Measurements from ENCODE around the gene MYO18B.

MYO18B gene

DNA sequence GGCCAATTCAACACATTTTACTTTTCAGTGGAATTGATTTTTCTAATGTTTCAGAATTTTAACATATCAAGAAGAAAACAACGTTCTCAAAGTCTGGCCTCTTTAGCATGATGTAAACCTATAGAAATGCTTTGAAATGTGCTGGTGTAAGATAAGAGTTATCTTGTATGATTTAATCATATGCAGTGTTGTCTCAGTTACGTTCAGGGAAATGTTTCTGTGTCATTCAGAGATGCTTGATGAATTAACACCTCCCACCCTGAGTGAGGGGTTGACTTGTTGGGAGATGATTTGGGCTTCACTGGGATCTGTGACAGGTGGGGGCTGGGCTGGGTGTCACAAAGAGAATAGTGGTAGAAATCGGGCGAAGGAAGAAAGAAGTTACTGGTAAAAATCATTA, 15.7 kb upstream of the MYO18B start:
- TF ChIP-seq SUZ12 (IDR thresholded peaks at IDR 0.05; ENCODE audit: extremely low read depth, insufficient read depth, insufficient read length) (no peak), ZNF274 (IDR thresholded peaks at IDR 0.05; ENCODE audit: low read depth, low read length) (no peak), YY1 (IDR thresholded peaks at IDR 0.05; ENCODE audit: insufficient read depth, insufficient read length) (no peak)
- H3K4me1 ChIP-seq (ENCODE audit: insufficient read depth, insufficient read length): no peaks in the 10 kb centered on the region
- no peaks in the 10 kb centered on the region for H3K27me3 ChIP-seq (ENCODE audit: insufficient read depth, insufficient read length)
- no peaks in the 10 kb centered on the region for H3K9me3 ChIP-seq (ENCODE audit: insufficient read depth, low read length)
- no peak for DNase-seq (ENCODE audit: low read depth, low spot score)
- H3K4me3 ChIP-seq (ENCODE audit: insufficient read length, low read depth): no peak overlapping the region
- H3K9ac ChIP-seq (ENCODE audit: insufficient read length, low read depth): no peak overlapping the region
- no peaks in the 10 kb centered on the region for H3K36me3 ChIP-seq (ENCODE audit: insufficient read depth, insufficient read length, low read length)

DNA sequence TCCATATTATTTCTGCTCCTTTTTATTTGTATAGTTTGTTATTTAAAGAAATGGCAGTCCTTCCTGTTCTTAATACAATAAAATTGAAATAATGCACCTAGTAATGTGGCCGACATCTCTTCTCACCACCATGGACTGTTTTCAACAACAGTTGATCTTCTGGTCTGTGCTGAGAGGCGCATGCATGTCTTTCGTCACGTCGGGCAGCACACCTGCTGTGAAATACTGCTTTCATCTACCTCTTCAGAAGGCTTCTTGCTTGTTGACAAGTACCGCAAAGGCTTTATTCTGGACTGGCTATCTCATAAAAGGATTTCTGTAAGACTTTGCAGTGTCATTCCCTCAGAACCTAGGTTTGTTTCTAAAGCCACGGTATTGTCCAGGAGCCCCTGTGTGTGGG, 13.9 kb upstream of the MYO18B start:
- no peaks in the 10 kb centered on the region for H3K4me1 ChIP-seq (ENCODE audit: insufficient read depth, insufficient read length)

DNA sequence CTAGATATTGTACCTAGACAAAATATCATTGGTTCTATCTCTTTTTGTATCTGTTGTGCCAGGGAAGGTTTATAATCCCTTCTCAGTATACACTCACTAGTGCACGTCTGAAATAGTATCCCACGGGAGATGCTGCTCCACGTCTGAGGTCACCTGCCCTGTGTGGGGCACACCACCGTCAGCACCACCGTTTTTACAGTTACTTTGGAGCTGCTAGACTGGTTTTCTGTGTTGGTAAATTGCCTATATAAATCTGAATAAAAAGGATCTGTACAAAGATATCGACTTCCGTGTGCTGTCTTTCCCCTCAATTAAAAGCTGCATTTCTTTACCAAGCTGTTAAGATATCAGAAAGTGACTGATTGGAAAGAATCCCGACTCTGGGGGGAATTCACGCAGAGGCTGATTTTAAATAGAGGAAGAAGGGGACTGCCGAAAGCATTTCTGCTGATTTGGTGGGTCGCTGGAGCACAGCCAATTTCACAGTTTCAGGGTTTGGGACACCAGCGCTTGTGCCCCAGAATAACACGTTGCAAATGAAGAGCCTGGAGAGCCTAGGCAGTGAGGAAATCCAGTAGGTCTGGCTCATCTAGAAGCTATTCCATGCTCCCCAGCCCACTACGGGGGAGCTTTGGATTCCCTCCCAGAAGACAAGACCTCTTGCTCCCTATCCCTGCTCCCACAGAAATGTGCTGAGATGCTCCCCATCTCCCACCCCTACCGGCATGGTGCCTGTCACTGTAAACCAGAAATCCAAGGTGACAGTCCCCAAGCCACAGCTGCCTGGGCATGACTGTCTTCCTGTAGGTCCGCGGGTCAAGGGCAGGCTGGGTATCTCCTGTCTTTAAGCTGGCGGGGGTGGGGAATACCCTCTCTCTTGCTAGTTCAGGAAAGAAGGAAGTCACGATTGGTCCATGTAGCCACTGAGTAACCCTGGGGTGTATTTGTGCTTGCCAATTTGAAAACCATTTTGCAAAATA, 12.7 kb upstream of the MYO18B start:
- Histone ChIP-seq H3K4me3 (ENCODE audit: insufficient read length, low read depth) (no peak overlapping the region), H3K4me1 (ENCODE audit: insufficient read depth, insufficient read length) (no peaks in the 10 kb centered on the region), H3K36me3 (ENCODE audit: insufficient read depth, insufficient read length, low read length) (no peaks in the 10 kb centered on the region), H3K27me3 (ENCODE audit: insufficient read depth, insufficient read length) (no peaks in the 10 kb centered on the region), H3K9me3 (ENCODE audit: insufficient read depth, low read length) (no peaks in the 10 kb centered on the region), H3K9ac (ENCODE audit: insufficient read length, low read depth) (no peak overlapping the region)
- DNase-seq (ENCODE audit: low read depth, low spot score): no peak
- TF ChIP-seq YY1 (IDR thresholded peaks at IDR 0.05; ENCODE audit: insufficient read depth, insufficient read length) (no peak), SUZ12 (IDR thresholded peaks at IDR 0.05; ENCODE audit: extremely low read depth, insufficient read depth, insufficient read length) (no peak), ZNF274 (IDR thresholded peaks at IDR 0.05; ENCODE audit: low read depth, low read length) (no peak)

More for the DNA sequence above, 13.9 kb upstream of the MYO18B start:
- TF ChIP-seq YY1 (IDR thresholded peaks at IDR 0.05; ENCODE audit: insufficient read depth, insufficient read length): no peak
- TF ChIP-seq SUZ12 (IDR thresholded peaks at IDR 0.05; ENCODE audit: extremely low read depth, insufficient read depth, insufficient read length): no peak
- no peak for TF ChIP-seq ZNF274 (IDR thresholded peaks at IDR 0.05; ENCODE audit: low read depth, low read length)
- Histone ChIP-seq H3K9me3 (ENCODE audit: insufficient read depth, low read length) (no peaks in the 10 kb centered on the region), H3K27me3 (ENCODE audit: insufficient read depth, insufficient read length) (no peaks in the 10 kb centered on the region), H3K9ac (ENCODE audit: insufficient read length, low read depth) (no peak overlapping the region), H3K36me3 (ENCODE audit: insufficient read depth, insufficient read length, low read length) (no peaks in the 10 kb centered on the region), H3K4me3 (ENCODE audit: insufficient read length, low read depth) (no peak overlapping the region)
- DNase-seq (ENCODE audit: low read depth, low spot score): no peak

DNA sequence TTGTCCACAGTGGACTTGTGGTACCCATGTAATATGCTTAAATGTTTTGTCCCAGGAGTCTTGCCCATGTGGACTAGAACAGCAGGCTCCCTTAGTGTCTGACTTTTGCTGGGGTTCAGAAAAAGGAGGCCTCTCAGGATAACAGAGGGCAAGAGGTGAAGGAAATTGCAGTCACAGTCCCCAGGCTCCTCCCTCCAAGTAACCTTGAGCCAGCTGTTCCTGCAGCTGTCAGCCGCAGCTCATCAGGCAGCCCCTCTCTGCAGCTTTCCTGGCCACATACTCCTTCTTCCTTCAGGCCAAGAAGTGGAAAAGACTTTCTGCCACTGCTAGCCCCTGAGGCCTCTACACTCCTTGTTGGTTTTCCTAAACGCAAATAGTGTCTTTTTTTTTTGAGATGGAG, 6.3 kb upstream of the MYO18B start:
- Histone ChIP-seq H3K4me1 (ENCODE audit: insufficient read depth, insufficient read length) (no peaks in the 10 kb centered on the region), H3K9ac (ENCODE audit: insufficient read length, low read depth) (no peak overlapping the region), H3K27me3 (ENCODE audit: insufficient read depth, insufficient read length) (no peaks in the 10 kb centered on the region), H3K9me3 (ENCODE audit: insufficient read depth, low read length) (no peaks in the 10 kb centered on the region), H3K4me3 (ENCODE audit: insufficient read length, low read depth) (no peak overlapping the region), H3K36me3 (ENCODE audit: insufficient read depth, insufficient read length, low read length) (no peaks in the 10 kb centered on the region)
- DNase-seq (ENCODE audit: low read depth, low spot score): no peak
- TF ChIP-seq SUZ12 (IDR thresholded peaks at IDR 0.05; ENCODE audit: extremely low read depth, insufficient read depth, insufficient read length) (no peak), YY1 (IDR thresholded peaks at IDR 0.05; ENCODE audit: insufficient read depth, insufficient read length) (no peak), ZNF274 (IDR thresholded peaks at IDR 0.05; ENCODE audit: low read depth, low read length) (no peak)

DNA sequence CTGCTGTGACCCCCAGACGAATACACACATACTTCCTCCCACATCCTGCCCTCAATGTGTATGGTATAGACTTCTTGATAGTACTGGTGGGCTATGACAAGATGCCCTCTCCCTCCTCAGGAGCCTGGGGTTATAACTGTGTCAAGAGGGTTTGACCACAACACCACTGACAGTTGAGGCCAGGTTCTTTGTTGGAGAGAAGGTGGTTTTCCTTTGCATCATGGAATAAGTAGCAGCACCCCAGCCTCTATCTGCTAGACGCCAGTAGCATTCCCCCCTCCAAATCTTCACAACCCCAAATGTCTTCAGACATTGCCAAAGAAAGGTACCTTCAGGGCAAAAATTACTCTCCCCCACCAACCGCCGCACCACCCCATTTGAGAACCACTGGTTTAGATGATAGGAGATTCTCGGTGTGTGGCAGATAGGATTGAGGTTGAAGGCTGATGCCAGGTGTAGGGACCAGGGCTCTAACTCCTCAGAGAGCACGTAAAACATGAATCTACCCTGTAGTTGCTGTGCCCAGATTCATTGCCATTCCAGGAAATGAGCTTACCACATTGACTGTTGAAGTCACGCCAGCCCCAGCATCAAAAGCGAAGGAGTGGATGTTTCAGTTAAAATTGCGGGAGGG, 5.5 kb upstream of the MYO18B start:
- Histone ChIP-seq H3K27me3 (ENCODE audit: insufficient read depth, insufficient read length) (no peaks in the 10 kb centered on the region), H3K9ac (ENCODE audit: insufficient read length, low read depth) (no peak overlapping the region), H3K9me3 (ENCODE audit: insufficient read depth, low read length) (no peaks in the 10 kb centered on the region), H3K4me1 (ENCODE audit: insufficient read depth, insufficient read length) (no peaks in the 10 kb centered on the region), H3K36me3 (ENCODE audit: insufficient read depth, insufficient read length, low read length) (no peaks in the 10 kb centered on the region), H3K4me3 (ENCODE audit: insufficient read length, low read depth) (no peak overlapping the region)
- no peak for TF ChIP-seq YY1 (IDR thresholded peaks at IDR 0.05; ENCODE audit: insufficient read depth, insufficient read length)
- no peak for TF ChIP-seq ZNF274 (IDR thresholded peaks at IDR 0.05; ENCODE audit: low read depth, low read length)
- TF ChIP-seq SUZ12 (IDR thresholded peaks at IDR 0.05; ENCODE audit: extremely low read depth, insufficient read depth, insufficient read length): no peak
- no peak for DNase-seq (ENCODE audit: low read depth, low spot score)

DNA sequence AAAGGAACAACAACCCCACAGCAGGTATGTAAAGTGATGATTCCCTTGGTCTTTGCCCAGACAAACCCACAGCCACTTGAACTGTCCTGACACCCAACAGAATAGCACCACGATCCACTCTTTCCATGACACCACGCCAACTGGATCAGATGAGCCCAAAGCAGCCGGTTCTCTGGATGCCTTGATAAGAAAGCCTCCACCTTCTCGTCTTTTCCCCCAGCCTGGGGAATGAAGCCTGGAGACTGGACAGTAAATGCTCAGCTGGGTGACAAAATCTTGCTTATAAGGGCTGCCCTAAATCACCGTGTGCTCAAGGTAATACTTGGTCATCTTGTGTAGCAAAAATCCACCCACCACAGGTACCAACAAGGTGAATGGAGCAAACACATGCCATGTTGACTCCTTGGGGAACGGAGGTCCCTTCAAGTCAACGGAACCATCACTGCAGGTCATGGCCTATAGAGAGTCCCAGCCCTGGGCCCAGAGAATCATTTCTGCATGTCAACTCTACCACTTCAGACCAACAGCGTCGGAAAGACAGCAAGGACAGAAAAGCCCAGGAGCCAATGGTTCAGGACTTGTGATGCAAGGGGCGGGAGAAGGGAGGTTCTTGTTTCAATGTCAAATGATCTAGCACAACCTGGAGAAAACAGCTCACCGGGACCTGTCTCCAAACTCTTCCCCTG, 2.2 kb upstream of the MYO18B start:
- Histone ChIP-seq H3K36me3 (ENCODE audit: insufficient read depth, insufficient read length, low read length) (no peaks in the 10 kb centered on the region), H3K4me3 (ENCODE audit: insufficient read length, low read depth) (no peak overlapping the region), H3K27me3 (ENCODE audit: insufficient read depth, insufficient read length) (no peaks in the 10 kb centered on the region), H3K4me1 (ENCODE audit: insufficient read depth, insufficient read length) (peaks cover 2% of the 10 kb centered on the region), H3K9me3 (ENCODE audit: insufficient read depth, low read length) (no peaks in the 10 kb centered on the region), H3K9ac (ENCODE audit: insufficient read length, low read depth) (no peak overlapping the region)
- TF ChIP-seq YY1 (IDR thresholded peaks at IDR 0.05; ENCODE audit: insufficient read depth, insufficient read length): no peak
- no peak for TF ChIP-seq SUZ12 (IDR thresholded peaks at IDR 0.05; ENCODE audit: extremely low read depth, insufficient read depth, insufficient read length)
- DNase-seq (ENCODE audit: low read depth, low spot score): no peak
